Choroid plexus epithelial cell (primary cell): ENCODE data around the gene MYL4.
"Not testable (repeated sequence)": the region's sequence is repeated elsewhere in the genome, so short reads cannot be mapped to it uniquely, and the experiment has no call there.

Experiments used
- DNase-seq: peaks from one replicate; pipeline ENCODE4 v3.0.0-alpha.2; 2010; ENCODE audit warnings: low read depth
- H3K4me3 ChIP-seq: 2 replicates; pipeline ENCODE4 v1.5.1; 2011; ENCODE audit warnings: low read depth, mild to moderate bottlenecking, control low read depth, low read length, moderate library complexity
- TF ChIP-seq, protein P1 (sequence below): conservative IDR thresholded peaks from 2 replicates; pipeline ENCODE4 v1.5.1; 2011; ENCODE audit warnings: low read depth, mild to moderate bottlenecking, control low read depth, inconsistent platforms, low read length, moderate library complexity

The MYL4 gene

DNA sequence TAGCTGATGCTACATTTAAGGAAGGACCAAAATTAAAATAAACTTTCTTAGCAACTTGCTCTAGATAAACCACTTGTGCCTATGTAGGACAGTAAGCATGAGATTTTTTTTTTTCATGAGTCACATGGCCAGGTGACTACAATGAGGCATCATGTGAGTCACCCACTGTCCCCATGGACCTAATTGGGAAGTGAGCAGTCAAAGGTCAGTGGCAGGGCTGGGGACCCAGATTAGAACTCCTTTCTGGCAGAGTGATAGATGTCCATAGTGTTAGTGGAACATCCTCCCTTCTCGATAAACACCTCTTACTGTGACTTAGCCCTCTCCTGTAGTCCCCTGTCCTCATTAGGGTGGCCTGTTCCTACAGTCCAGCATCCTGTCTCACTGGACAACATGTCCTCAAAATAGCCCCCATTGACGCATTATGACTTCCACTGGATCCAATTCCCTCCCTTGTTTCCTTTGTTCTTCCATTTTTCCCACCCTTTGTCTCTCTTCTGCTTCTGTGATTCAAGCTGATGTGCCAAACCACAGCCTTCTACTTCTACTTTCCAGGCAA lies 56.9 kb downstream of the MYL4 start:
- no peak overlapping the region for H3K4me3 ChIP-seq
- peak; percentile 50 for DNase-seq
- TF ChIP-seq, protein P1, sequence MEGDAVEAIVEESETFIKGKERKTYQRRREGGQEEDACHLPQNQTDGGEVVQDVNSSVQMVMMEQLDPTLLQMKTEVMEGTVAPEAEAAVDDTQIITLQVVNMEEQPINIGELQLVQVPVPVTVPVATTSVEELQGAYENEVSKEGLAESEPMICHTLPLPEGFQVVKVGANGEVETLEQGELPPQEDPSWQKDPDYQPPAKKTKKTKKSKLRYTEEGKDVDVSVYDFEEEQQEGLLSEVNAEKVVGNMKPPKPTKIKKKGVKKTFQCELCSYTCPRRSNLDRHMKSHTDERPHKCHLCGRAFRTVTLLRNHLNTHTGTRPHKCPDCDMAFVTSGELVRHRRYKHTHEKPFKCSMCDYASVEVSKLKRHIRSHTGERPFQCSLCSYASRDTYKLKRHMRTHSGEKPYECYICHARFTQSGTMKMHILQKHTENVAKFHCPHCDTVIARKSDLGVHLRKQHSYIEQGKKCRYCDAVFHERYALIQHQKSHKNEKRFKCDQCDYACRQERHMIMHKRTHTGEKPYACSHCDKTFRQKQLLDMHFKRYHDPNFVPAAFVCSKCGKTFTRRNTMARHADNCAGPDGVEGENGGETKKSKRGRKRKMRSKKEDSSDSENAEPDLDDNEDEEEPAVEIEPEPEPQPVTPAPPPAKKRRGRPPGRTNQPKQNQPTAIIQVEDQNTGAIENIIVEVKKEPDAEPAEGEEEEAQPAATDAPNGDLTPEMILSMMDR = no peak

DNA sequence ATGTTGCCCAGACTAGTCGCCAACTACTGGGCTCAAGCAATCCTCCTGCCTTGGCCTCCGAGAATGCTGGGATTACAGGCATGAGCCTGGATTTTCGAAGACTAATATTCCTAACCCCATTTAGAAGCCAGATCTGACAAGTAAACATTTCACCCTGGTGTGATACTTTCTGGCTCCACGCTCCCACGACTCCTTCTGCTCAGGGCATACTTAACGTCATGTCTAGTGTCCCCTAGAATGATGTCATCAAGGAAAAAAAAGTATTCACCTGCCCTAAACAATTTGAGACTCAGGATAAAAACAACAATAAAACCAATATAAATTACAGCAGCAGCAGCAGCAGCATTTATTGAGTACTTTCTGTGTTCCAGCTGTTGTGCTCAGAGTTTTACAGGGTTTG lies 57.6 kb downstream of the MYL4 start:
- TF ChIP-seq, protein P1 = no peak

DNA sequence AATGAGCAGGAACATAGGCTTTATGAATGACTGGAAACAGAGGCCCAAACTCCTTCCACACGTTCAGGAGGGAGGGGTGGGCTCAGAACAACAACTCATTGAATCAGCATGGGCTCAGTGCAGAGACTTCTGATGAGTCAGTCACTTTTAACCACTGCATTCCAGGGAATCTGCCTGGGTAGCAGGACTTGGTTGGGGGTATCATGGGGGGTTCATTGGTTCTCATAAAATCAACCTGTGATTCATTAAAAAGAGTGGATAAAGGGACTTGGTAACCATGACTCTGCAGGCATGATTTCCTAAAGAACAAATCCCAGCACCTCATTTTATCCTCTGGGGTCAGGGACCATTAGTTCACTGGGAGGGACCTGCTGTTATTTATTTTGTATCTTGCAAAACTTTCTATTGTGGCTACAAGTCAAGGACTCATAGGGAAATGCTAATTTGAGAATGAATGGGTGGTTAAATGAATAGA lies 58.2 kb downstream of the MYL4 start:
- TF ChIP-seq, protein P1 = no peak
- peak; percentile 91 for DNase-seq
- no peak overlapping the region for H3K4me3 ChIP-seq

More for the DNA sequence above, 57.6 kb downstream of the MYL4 start:
- H3K4me3 ChIP-seq = no peak overlapping the region
- peak; percentile 57 for DNase-seq

DNA sequence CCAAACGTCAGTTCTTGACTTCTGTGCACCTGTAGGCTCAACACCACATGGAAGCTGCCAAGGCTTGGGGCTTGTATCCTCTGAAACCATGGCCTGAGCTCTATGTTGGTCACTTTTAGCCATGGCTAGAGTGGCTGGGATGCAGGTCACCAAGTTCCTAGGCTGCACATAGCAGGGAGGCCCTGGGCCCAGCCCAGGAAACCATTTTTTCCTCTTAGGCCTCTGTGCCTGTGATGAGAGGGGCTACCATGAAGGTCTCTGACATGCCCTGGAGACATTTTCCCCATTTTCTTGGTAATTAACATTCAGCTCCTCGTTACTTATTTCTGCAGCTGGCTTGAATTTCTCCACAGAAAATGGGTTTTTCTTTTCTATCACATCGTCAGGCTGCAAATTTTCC lies 59.8 kb downstream of the MYL4 start:
- H3K4me3 ChIP-seq, DNase-seq: not testable (repeated sequence)

DNA sequence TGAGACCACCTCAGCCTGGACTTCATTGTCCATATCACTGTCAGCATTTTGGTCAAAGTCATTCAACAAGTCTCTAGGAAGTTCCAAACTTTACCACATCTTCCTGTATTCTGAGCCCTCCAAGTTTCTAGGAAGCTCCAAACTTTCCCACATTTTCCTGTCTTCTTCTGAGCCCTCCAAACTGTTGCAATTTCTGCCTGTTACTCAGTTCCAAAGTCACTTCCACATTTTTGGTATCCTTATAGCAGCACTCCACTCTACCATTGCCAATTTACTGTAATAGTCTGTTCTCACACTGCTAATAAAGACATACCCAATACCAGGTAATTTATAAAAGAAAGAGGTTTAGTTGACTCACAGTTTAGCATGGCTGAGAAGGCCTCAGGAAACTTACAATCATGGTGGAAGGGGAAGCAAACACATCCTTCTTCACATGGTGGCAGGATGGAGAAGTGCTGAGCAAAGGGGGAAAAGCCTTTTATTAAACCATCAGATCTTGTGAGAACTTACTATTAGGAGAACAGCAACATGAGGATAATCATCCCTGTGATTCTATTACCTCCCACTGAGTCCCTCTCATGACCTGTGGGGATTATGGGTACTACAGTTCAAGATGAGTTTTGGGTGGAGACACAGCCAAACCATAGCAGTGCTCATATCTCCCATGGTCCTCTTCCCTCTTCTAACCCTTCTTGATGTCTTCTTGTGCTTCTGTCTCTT lies 60.6 kb downstream of the MYL4 start:
- H3K4me3 ChIP-seq, DNase-seq: not testable (repeated sequence)

DNA sequence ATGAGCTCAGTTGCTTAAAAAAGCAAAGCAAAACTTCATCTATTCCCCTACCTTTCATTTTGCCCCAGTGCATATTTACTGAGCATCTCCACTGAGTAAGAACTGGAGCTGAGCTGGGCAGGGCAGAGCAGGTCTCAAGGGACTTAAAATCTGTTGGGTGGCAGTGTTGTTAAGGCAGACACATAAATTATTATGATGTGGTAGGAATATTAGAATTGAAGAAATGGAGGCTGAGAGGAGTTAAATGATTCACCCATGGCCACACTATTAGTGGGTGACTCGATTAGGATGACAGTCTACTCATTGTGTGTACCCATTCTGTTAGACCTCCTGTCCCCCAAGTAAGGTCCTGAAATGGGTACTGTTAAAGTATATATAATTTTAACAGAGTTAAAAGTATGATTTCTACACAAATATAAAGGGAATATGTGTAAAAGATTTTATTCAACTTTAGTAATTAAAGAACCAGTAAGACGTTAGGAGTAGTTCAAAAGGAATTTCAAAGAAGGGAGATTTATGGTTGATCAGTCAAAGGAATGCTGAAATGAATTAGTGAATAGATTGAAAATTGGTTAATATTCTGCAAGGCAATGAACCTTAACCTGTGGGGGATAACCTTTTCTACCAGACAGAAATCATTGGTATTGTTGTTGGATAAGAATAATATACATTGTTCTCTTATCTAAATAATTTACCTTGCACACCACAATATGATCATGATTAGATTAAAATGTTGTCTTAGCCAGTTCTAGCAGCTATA lies 62.0 kb downstream of the MYL4 start:
- TF ChIP-seq, protein P1 = no peak
- H3K4me3 ChIP-seq = no peak overlapping the region
- DNase-seq = no peak

DNA sequence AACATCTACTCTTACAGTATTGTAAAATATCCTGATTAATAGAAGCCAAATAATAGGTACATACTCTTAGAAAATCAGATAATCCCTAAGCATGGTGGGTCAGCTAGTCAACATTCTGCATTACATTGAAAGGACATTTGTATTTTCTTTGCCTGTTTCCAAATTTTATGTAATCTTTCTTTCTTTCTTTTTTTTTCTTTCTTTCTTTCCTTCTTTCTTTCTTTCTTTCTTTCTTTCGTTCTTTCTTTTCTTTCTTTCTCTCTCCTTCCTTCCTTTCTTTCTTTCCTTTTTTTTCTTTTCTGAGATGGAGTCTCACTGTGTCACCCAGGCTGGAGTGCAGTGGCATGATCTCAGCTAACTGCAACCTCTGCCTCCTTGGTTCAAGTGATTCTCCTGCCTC lies 63.3 kb downstream of the MYL4 start:
- DNase-seq = no peak
- TF ChIP-seq, protein P1 = no peak
- no peak overlapping the region for H3K4me3 ChIP-seq
